Kidney glomerular epithelial cell (primary cell): Measurements from ENCODE around the gene TAP2.

ENCODE experiments used
- DNase-seq: peaks from one replicate; lab custom pipeline; 2025; lab: John Stamatoyannopoulos, UW

Gene TAP2

GRCh38 chr6:32792901-32793435 is 45.6 kb downstream of the TAP2 start:
- DNase-seq: no peak

DNA sequence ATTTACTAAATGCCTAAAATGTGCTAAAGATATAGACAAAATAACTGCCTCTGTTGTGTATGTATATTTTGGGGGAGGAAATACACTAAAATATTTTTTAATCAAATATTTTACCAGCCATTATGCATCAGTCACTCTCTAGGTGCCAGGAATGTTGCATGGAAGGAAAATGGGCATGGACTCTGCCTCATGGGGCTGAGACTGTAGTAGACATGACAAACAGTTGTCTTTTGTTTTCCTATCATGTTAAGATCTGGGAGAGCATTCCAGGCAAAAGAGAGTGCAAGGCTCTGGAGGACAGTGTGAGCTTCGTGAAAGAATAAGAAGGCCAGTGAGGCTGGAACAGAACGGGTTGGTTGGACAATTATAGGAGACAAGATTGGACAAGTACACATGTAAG is 48.2 kb downstream of the TAP2 start:
- no peak for DNase-seq
